HepG2 (cell line): ENCODE results near the gene ZNF749. TPM values are rescaled to one million over a fixed set of nuclear protein-coding genes. Genes with fewer than 3 reads are reported as not detected.
"Not testable (repeated sequence)": the region's sequence is repeated elsewhere in the genome, so short reads cannot be mapped to it uniquely, and the experiment has no call there.

Source experiments
- ARNT2 ChIP-seq: sonication (generic); formaldehyde crosslinking; IDR thresholded peaks from 2 replicates; pipeline ENCODE4 v1.8.0; 2022; ENCODE audit warnings: mild to moderate bottlenecking, low read depth, missing genetic modification reagents, moderate library complexity
- ELF1 ChIP-seq: sonication (generic); formaldehyde crosslinking; IDR thresholded peaks from 2 replicates; pipeline ENCODE4 v1.4.0; 2020; ENCODE audit warnings: missing genetic modification reagents
- GATAD1 ChIP-seq: IDR thresholded peaks from 2 replicates; pipeline ENCODE4 v1.6.1; 2016; ENCODE audit warnings: missing genetic modification reagents, missing compliant biosample characterization
- HDAC1 ChIP-seq: sonication (generic); formaldehyde crosslinking; IDR thresholded peaks from 2 replicates; pipeline ENCODE4 v1.5.1; 2020; ENCODE audit warnings: mild to moderate bottlenecking, missing genetic modification reagents
- KDM5A ChIP-seq: fragments of 200-600 bp; sonication (generic); IDR thresholded peaks from 2 replicates; pipeline ENCODE4 v1.7.0; 2018; ENCODE audit warnings: antibody characterized with exemption, mild to moderate bottlenecking, low read length, borderline replicate concordance
- KLF6 ChIP-seq: IDR thresholded peaks from 2 replicates; pipeline ENCODE4 v1.8.0; 2016; ENCODE audit warnings: missing biosample characterization, missing genetic modification reagents
- MXD3 ChIP-seq: IDR thresholded peaks from 2 replicates; pipeline ENCODE4 v1.6.1; 2016; ENCODE audit warnings: mild to moderate bottlenecking, missing biosample characterization, missing genetic modification reagents
- SAP130 ChIP-seq: IDR thresholded peaks from 2 replicates; pipeline ENCODE4 v1.6.1; 2016; ENCODE audit warnings: low read depth
- TEAD3 ChIP-seq: optimal IDR thresholded peaks from 2 replicates; pipeline ENCODE3; 2016; ENCODE audit warnings: borderline replicate concordance
- THAP9 ChIP-seq: sonication (generic); formaldehyde crosslinking; IDR thresholded peaks from 2 replicates; pipeline ENCODE4; 2020; ENCODE audit warnings: missing genetic modification reagents, mild to moderate bottlenecking, borderline replicate concordance
- YEATS2 ChIP-seq: sonication (generic); formaldehyde crosslinking; IDR thresholded peaks from 2 replicates; pipeline ENCODE4 v1.4.0; 2020; ENCODE audit warnings: missing genetic modification reagents, borderline replicate concordance
- ZBTB25 ChIP-seq: IDR thresholded peaks from 2 replicates; pipeline ENCODE4 v1.6.1; 2018; ENCODE audit warnings: missing genetic modification reagents
- ZEB1 ChIP-seq: IDR thresholded peaks from 2 replicates; pipeline ENCODE4 v1.6.1; 2012; ENCODE audit warnings: mild to moderate bottlenecking, low read depth, inconsistent platforms; ENCODE audit not compliant: insufficient replicate concordance
- polyA plus RNA-seq, 8 experiments: library from polyadenylated mRNA; depleted of rRNA in 3 of 8; stranded (reverse) in 7 of 8; unstranded in 1 of 8; fragments of >200 nt; fragmentation: Illumina TruSeq in 4 of 8; extraction: Trizol in 4 of 8; gene quantifications; 2 replicates each; pipeline versions ENCODE4 v1.2.1 to v1.2.3, GENCODE V29; 2011 to 2016; ENCODE audit warnings: low read depth in 4 of 8, missing spikeins in 1 of 8, mixed read lengths in 1 of 8; ENCODE audit not compliant: insufficient read depth in 1 of 8
- total RNA-seq, 5 experiments: library from RNA; depleted of rRNA; stranded (reverse); fragments of >200 nt; fragmentation: Illumina TruSeq; extraction: Trizol; gene quantifications; 2 replicates each; pipeline ENCODE4 v1.2.3, GENCODE V29; 2016; ENCODE audit warnings: low read depth in 1 of 5
- TF ChIP-seq, protein P1 (sequence below), 2 experiments: fragments of 450-650 bp in 1 of 2; sonication (generic) in 1 of 2; formaldehyde crosslinking in 1 of 2; IDR thresholded peaks; 2 replicates each; pipeline versions ENCODE4 v1.6.1 to v1.8.0; 2016 to 2022; ENCODE audit warnings: antibody characterized with exemption in 1 of 2, mild to moderate bottlenecking in 1 of 2, missing genetic modification reagents in 1 of 2

The ZNF749 gene
- total and polyA plus RNA-seq, 2 of the 13 experiments (the other 11 are each of a cell fraction or from before 2014, with no cell fraction given), result 18.9 to 21.0 TPM

DNA sequence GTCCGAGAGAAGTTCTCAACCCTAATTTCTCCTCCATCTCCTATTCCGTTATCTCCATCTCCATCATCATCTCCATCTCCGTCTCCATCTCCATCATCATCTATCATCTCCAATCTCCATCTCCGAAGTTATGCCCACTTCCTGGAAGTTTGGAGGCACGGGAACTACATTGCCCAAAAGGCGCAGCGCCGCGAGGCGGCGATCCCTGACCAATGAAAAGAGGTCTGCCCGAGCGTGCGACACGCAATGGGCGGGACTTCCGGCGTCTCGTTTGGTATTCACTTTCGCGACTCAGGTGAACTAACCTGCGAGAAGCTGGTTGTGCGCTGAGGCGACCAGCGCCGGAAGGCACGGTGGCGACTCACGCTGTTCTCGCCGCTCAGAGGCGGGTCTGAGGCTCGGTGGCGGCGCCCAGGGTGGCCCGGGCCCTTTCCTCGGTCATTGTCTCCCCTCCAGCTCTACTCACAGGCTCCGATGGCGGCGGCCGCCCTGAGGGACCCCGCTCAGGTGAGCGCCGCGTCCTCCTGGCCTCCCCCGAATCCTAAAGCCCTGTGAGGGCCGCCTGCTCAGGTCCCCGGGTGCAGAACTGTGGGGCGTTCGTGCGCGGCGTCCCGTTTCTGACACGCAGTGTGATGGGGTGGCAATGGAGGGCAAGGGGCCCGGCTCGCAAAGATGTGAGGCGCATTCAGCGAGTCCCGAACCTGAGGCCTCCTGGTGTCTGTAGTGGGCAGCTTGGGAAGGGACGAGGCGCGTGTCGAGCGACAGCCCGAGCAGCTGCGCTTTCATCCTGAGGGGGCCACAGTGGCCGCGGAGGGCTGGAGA, 52.6 kb downstream of the ZNF749 start, which contains the start of gene ZNF419 (continued):
- TF ChIP-seq, protein P1, sequence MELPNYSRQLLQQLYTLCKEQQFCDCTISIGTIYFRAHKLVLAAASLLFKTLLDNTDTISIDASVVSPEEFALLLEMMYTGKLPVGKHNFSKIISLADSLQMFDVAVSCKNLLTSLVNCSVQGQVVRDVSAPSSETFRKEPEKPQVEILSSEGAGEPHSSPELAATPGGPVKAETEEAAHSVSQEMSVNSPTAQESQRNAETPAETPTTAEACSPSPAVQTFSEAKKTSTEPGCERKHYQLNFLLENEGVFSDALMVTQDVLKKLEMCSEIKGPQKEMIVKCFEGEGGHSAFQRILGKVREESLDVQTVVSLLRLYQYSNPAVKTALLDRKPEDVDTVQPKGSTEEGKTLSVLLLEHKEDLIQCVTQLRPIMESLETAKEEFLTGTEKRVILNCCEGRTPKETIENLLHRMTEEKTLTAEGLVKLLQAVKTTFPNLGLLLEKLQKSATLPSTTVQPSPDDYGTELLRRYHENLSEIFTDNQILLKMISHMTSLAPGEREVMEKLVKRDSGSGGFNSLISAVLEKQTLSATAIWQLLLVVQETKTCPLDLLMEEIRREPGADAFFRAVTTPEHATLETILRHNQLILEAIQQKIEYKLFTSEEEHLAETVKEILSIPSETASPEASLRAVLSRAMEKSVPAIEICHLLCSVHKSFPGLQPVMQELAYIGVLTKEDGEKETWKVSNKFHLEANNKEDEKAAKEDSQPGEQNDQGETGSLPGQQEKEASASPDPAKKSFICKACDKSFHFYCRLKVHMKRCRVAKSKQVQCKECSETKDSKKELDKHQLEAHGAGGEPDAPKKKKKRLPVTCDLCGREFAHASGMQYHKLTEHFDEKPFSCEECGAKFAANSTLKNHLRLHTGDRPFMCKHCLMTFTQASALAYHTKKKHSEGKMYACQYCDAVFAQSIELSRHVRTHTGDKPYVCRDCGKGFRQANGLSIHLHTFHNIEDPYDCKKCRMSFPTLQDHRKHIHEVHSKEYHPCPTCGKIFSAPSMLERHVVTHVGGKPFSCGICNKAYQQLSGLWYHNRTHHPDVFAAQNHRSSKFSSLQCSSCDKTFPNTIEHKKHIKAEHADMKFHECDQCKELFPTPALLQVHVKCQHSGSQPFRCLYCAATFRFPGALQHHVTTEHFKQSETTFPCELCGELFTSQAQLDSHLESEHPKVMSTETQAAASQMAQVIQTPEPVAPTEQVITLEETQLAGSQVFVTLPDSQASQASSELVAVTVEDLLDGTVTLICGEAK (IDR thresholded peaks at IDR 0.05), result peak; percentile 51
- TF ChIP-seq, protein P1 (CRISPR knock-in tag; IDR thresholded peaks at IDR 0.05), result not testable (repeated sequence)
- TF ChIP-seq YEATS2 (CRISPR knock-in tag), result peak; percentile 91
- TF ChIP-seq HDAC1, result peak; percentile 39; the same call in 1 of the 2 replicates
- peak; percentile 69 for TF ChIP-seq MXD3 (CRISPR knock-in tag)
- peak; percentile 27; the same call in 1 of the 2 replicates for TF ChIP-seq KDM5A
- TF ChIP-seq ARNT2 (CRISPR knock-in tag), result peak; percentile 25; the same call in 1 of the 2 replicates
- peak; percentile 92 for TF ChIP-seq SAP130 (CRISPR knock-in tag)
- TF ChIP-seq KLF6, result 0 out of 2 replicates have a peak, but pooled peaks have one; percentile 45
- TF ChIP-seq GATAD1 (CRISPR knock-in tag), result peak; percentile 85
- TF ChIP-seq TEAD3 (CRISPR knock-in tag), result peak; percentile 80
- TF ChIP-seq ZEB1, result peak; percentile 80
- peak; percentile 40; the same call in 1 of the 2 replicates for TF ChIP-seq THAP9 (CRISPR knock-in tag)
- peak; percentile 100 for TF ChIP-seq ELF1 (CRISPR knock-in tag)
- TF ChIP-seq ZBTB25 (CRISPR knock-in tag), result peak; percentile 35; the same call in 1 of the 2 replicates
